CD1c-positive myeloid dendritic cell (primary cell): ENCODE data around the gene IQCE.

ENCODE experiments used
- DNase-seq: peaks from one replicate; pipeline ENCODE4 v3.0.0-alpha.2; 2016; ENCODE audit errors: extremely low spot score

The IQCE gene, protein sequence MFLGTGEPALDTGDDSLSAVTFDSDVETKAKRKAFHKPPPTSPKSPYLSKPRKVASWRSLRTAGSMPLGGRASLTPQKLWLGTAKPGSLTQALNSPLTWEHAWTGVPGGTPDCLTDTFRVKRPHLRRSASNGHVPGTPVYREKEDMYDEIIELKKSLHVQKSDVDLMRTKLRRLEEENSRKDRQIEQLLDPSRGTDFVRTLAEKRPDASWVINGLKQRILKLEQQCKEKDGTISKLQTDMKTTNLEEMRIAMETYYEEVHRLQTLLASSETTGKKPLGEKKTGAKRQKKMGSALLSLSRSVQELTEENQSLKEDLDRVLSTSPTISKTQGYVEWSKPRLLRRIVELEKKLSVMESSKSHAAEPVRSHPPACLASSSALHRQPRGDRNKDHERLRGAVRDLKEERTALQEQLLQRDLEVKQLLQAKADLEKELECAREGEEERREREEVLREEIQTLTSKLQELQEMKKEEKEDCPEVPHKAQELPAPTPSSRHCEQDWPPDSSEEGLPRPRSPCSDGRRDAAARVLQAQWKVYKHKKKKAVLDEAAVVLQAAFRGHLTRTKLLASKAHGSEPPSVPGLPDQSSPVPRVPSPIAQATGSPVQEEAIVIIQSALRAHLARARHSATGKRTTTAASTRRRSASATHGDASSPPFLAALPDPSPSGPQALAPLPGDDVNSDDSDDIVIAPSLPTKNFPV

DNA sequence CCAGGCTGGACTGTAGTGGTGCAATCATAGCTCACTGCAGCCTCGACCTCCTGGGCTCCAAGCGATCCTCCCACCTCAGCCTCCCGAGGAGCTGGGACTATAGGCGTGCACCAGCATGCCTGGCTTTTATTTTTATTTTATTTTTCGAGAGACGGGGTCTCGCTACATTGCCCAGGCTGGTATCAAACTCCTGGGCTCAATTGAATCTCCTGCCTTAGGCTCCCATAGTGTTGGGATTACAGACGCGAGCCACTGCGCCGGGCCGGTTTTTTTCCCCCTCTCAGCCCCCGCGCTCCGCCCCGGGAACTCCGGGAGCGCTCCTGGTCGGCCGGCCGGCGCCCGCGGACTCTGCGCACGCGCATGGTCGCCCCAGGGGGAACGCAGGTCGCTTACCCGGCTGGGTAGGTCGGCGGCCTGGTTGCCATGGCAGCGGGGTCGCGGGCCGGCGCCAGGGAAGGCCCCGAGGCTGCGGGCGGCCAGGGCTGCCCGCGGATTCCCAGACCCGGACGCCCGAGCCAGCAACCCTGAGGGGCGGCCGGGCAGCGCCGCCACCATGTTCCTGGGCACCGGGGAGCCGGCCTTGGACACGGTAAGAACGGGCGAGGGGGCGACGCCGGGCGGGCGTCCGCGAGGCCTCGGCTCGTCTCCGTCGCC lies at the start of gene IQCE:
Gene IQCE (plus strand): TSS at position 351 of the 654 bp plus-strand sequence. CDS start 203 bp downstream, at position 554.
- peak; percentile 94 for DNase-seq

DNA sequence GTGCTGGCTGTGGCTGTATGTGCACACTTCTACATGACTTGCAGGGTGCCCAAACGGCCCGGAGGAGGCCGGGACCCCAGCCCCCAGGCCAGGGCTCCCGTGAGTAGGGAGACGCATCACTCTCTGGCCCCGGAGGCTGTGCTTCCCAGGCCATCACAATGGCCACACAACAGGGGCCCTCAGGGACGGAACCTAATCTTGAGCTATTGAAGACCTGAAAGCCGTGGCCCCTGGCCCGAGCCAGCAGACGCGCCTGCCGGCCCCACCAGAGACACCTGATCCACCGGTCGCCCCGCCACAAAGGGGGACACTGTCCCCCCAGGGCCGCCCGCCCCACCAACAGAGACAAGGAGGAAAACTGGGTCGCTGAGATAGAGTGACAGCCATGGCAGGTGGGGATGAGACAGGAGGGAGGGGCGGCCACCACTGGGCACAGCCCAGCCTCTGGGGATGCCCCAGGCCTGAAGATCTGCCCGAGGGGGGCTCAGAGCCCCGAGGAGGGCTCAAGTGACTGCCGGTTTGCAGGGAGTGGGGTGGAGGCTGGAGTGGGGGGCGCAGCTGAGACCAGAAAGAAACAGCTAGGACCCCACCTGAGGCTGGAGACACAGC lies 49.4 kb upstream of the IQCE start:
- DNase-seq, result no peak

DNA sequence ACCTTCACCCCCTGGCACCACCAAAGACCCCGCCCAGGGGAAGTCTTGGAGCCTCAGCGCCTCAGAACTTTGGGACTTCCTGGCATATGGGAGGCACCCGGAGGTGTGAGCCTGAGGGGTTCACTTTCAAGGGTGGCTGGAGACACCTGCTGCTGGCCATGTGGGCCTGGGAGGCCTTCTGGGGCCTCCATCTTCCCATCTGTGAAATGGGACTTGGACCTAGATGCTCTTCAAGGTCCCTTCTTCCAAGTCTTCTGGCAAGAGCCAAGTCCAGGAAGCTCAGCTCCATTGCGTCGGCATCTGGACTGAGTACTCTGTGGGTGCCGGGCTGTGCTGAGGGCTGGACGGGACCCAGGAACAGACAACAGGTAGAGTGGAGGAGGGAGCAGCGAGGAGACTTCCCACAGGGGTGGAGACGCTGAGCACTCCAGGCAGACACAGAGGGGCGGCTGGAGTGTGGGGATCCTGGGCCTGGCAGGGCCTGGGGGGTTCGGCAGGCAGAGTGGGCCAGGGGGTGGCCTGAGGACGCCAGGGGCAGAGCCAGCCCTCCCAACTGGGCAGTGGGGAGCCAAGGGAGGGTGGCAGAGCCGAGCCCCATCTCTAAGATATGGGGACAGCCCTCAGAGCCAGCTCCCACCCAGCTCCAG lies 48.5 kb upstream of the IQCE start:
- DNase-seq, result no peak

DNA sequence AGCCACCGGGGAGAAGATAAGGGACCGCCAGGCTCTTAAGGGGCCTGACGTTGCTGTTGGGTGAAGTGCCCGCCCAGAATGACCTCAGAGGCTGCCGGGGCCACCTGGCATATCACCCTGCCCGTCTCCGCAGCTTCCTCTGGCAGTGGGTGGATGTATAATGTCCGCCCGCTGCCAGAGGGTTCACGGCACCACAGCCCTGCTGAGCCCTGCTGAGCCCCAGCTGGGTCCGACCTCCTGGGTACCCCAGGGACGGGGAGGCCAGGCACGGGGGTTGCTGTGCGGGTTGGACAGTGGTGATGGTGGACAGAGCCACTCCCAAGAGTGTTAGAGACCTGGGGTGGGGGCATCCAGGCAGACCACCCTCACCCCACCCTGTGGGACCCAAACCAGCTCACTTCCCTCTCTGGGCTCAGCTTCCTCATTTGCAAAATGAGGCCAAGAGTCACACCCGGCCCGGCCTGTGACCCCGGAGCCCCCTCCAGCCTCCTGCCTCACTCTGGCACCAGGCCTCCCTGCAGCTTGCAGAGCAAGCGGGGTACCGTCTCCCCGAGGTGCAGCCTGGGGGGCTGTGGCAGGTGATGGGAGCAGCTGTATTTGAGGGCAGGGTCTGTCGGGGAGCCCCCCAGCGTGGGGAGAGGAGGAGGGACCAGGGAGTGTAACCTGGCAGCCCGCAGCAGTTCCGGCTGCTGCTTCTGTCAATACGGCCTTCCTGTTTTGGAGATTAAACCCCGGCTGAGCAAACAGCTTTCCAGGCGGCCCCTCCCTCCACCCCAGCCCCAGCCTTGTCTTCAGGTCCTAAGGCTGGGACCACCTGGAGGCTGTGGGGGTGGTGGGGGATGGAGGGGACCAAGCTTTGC lies 47.6 kb upstream of the IQCE start:
- peak; percentile 89 for DNase-seq

DNA sequence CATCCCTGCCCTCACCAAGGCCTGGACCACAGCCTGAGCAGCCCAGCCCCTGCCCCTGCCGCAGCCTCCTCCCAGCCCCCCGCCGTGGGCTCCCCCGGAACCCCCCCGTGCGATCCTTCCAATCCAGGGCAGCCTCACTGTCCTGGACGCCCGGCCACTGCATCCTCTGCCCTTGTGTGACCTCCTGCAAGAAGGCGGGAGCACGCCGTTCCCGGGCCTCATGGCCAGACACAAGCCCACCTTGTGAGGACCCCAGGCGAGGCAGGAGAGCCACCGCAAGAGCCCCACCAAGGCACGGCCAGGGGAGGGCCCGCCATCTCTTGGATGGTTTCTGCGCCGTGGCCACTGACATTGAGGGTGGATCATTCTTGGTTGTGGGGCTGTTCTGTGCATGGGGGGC lies 47.0 kb upstream of the IQCE start:
- no peak for DNase-seq

DNA sequence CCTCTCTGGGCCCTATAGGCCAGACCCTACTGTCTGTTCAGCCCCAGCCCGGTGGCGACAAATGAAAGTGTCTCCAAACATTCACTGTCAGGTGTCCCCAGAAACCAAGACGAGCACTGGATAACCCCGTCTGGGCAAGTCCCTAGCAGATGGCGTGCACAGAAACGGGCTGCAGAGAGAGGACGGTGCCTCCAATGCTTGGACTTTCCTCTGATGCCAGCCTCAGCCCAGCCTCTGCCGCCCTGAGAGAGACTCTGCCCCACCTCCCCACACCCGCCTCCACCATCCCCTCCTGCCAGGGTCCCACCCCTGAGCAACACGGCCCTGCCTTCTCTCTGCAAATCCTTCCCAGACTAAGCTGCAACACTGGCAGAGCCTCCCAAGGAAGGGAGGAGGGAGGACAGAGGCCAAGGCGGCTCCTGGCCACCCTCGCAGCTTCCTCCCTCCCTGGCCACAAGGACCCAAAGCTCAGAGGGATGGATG lies 46.6 kb upstream of the IQCE start:
- DNase-seq, result peak; percentile 28

DNA sequence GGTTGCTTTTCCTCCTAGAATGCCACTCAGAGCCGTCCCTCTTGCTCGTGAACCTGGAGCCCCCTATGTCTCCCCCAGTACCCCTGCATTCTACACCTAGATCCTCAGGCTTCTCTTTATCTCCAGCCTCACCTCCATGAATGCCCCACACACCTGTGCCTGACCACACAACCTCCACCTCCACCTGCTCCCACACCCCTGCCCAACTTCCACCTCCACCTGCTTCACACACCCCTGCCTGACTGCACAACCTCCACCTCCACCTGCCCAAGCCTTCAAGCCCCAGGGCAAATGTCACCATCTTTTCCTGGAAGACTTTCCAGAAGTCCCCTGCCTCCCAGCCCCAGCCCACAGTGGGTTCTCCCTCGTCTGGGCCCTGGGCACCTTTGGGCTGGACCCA lies 46.1 kb upstream of the IQCE start:
- no peak for DNase-seq

DNA sequence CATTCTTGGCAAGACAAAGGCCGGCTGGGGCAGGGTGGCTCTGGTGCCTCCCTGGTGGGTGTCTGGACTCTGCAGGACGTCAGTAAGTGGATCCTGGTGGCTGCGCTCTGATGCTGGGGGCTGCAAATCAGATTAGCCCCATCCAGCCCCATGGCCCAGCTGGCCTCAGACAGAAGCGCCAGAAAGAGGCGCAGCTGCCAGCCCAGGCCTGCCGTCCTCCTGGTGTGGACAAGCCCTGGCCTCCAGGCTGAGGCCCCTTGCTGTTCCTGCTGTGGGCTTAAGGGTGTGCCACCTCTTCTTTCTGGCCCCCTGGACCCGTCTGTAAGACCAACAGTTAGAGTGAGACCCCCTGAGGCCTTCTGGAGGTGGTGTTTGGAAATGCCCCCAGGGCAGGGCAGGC lies 45.1 kb upstream of the IQCE start:
- no peak for DNase-seq

DNA sequence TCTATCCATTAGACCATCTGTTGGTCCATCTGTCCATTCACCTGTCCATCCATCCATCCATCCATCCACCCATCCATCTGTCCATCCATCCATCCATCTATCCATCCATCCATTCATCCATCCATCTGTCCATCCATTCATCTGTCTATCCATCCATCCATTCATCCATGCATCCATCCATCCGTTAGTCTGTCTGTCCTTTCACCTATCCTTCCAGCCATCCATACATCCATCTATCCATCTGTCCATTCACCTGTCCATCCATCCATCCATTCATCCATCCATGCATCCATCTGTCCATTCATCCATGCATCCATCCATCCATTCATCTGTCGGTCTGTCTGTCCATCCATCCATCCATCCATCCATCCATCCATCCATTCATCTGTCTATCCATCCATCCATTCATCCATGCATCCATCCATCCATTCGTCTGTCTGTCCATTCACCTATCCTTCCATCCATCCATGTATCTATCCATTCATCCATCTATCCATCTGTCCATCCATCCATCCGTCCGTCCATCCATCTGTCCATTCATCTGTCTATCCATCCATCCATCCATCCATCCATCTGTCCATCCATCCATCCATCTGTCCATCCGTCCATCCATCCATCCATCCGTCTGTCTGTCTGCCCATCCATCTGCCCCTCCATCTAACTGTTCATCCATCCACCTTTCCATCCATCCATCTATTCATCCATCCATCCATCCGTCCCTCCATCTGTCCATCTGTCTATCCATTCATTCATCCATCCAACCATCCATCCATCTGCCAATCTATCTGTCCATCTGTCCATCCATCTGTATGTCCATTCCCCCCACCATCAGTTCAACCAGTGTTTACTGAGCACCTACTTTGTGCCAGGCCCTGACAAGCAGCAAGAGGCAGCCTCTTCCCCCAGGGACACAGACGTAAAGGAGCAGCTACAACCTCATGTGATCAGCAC lies 44.0 kb upstream of the IQCE start:
- DNase-seq, result no peak

DNA sequence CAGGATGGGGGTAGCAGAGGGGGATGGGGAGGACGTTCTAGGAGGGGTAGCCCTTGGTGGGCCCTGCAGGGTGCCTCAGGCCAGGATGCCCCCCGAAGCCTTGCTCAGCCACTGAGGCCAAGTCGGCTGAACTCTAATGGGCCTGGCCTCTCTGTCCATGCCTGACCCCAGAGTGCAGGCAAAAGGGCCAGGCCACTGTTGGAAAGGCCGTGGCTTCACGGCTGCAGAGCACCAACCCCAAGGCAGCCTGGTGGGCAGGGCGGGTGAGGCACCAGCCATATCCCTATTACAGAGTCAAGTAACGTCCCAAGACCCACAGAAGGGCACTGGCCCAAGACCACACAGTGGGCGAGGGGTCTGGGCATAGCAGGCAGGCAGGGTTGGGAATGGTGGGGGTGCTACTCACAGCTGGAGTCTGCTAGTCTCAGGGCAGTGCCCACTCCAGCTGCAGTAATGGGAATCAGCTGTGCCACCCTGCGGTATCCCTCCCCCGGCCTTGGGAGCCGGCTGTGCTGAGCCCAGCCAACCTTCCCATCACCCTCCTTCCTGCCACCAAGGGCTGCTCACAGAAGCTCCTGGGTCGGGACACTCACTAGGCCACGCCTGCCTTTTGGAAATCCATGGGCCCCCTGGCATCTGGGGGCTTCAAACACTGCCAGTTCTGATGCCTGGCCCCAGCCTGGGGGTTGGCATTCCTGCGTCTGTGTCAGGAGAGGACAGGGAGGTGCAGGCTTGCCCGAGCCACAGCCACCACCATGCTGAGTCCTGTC lies 43.2 kb upstream of the IQCE start:
- no peak for DNase-seq

DNA sequence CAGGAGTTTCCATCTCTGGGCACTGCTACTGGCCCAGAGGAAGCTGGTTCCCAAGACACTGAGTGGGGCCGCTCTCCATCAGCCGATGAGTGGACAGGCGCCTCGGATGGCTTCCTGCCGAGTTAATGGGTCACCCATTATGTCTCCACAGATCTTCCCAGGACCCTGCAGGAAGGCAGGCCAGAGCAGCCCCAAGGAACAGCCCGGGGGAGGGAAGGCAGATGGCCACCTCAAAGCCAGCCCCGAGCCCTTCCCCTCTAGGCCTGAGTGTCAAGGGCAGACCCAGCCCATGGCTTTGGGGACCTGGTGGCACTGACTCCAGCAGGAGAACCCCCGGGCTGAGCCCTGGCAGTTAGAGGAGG lies 42.6 kb upstream of the IQCE start:
- DNase-seq, result no peak

DNA sequence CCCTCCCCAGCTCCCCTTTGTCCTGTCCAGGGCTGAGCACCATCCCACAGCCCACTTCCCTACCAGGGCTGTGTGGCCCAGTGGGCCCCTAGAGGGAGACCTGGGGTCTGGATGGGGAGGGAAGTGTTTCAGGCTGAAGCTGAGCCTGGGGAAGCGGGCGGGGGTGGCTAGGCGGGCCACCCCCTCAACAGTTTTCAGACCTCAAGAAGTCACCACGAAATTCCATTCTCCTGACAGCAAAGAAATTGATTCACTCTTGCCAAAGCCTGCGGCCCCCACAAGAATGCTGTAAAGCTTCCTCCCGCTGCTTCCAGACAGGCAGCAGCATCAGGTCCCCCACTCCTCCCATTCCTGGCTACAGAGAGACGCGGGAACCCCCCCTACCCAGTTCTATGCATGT lies 41.8 kb upstream of the IQCE start:
- peak; percentile 14 for DNase-seq

DNA sequence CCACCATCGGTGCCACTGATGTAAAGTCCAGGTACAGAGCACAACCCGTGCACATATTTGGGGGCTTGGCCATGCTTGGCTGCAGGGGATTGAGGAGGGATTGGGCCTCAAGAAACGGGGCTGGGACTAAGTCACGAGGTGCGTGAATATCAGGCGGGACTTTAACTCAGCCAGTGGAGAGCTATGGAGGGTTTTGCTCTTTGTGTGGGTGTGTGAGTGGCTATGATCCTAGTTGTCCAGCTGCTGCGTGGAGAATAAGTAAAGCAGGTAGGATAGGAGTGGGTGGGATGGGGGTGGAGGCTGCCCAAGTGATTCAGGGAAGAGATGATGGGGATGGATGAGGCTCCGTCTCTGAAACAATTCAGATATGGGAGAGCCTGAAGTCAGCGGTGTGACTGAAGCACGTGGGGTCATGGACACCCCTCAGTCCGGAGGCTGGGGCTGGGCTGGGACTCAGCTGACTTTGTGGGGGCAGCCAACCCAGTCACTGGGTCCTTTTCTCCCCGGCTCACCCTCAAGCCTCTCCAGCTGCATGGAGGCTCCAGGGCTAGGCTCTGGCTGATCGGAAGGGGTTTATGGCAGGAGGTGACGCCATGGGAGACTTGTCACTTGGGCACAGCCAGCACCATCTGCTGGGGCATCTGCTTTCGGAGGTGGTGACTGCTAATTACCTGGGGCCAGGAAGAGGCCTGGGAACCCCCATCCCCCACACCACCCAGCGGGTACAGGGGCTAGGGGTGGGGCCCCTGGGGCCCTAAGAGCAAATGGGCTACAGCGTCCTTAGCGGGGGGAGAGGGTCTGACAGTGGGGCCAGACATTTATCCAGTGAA lies 40.9 kb upstream of the IQCE start:
- DNase-seq, result no peak

DNA sequence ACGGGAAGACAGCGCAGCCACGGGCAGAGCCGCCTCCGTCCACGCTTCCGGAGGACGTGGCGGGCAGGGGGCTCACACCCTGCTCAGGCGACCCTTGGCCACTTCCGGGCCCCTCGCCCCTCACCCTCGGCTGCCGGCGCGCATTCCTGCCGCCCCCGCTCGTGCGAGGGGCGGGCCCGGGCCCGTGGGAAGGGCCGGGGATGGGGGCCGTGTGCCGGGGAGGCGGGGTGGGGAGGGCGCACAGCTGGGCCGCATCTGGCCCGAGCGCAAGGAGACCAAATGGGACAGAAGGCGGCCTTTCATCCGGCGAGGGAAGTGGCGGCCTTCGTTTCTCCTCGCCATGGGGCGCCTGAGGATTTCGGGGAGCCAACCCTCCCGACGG lies 40.1 kb upstream of the IQCE start:
- peak; percentile 14 for DNase-seq

DNA sequence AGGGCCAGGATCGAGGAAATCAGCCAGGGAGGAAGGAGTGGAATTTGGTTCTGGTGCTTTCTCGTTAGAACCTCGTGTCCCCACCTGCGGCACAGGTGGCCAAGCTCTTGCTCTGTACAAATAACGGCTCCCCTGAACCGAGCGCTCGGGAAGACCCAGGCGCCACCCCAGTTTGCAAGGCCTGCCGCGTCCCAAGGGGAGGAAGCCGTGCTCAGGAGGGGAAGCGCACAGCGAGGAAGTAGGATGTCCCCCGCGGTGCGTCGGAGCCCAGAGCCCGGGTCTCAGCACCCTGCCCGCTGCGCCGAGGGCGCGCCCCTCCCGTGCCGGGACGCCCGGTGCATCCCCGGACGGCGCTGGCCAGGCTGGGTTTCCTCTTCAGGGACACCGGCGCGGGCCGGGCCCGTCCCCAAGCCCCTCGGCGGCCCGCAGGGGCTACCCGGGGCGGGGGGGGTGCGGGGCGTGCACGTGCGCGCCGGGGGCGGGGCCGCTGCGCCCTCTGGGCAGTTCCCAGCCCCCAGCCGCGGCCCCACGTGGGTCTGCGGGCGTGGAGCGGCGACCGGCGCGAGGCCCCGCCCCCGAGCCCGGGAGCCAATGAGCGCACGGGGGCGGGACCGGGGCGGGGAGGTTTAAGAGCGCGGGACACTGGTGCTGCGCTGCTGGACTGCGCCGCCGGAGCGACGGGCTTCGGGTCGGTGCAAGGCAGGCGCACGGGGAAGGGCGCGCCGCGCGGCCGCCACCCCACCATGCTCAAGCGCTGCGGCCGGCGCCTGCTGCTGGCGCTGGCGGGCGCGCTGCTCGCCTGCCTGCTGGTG lies 39.5 kb upstream of the IQCE start, which contains the start of gene LFNG:
Gene LFNG (plus strand): TSS at position 656 of the 812 bp plus-strand sequence. CDS start 88 bp downstream, at position 744.
- peak; percentile 96 for DNase-seq

DNA sequence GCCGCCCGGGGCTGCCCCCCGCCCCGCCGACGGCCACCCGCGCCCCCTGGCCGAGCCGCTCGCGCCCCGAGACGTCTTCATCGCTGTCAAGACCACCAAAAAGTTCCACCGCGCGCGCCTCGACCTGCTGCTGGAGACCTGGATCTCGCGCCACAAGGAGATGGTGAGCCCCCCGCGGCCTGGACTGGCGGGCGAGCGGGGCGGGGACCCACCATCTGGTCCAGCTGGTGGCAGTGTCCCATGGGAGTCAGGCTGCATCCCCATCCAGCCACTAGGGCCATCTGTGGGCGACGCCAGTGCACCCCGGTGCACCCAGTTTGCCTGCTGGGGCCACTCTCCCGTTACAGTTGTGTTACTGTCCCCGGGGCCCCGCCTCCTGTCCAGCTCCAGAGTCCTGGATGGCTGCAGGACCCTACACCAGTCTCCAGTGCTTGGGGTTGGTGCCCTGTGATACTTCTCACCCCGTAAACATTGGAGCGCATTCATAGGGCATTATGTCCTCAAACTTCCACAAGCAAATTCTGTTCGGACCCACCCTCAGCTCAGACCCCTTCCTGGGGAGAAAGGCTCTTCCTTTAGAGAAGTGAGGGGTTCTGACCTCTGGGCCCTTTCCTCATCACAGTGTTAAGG lies 38.5 kb upstream of the IQCE start:
- peak; percentile 46 for DNase-seq
